ENCODE results near the gene PLA2G15. TPM values are rescaled to one million over a fixed set of nuclear protein-coding genes. Genes with fewer than 3 reads are reported as not detected.

PLA2G15 gene
- total and polyA plus RNA-seq, 2 of the 13 experiments (the other 11 are each of a cell fraction or from before 2014, with no cell fraction given): 14.4 to 23.7 TPM

GRCh38 chr16:68244481-68244902, 681 bp upstream of the PLA2G15 start:
- DNase-seq (ENCODE audit: low spot score): no peak
- H3K9ac ChIP-seq (ENCODE audit: insufficient read depth, low read depth, low read length): peak overlapping the region; percentile 72
- no peaks in the 10 kb centered on the region; a peak in 1 of 5 replicates for H3K27me3 ChIP-seq (ENCODE audit: control insufficient read depth in 1 of 2, insufficient read depth in 2 of 2, low read length in 2 of 2)
- intact Hi-C loops (cut with micrococcal nuclease; ENCODE audit: unreplicated experiment): no loop called here
- peak overlapping the region; percentile 85 to 97 (median 89) for H3K4me3 ChIP-seq (replicated peaks in 1 of 3; ENCODE audit: insufficient read depth in 1 of 3, low read depth in 2 of 3, low read length in 3 of 3)
- WGBS (ENCODE audit: low lambda C conversion rate): 33% methylated on average over 8 of the region's 20 CpGs
- H3K36me3 ChIP-seq (replicated peaks in 1 of 2; ENCODE audit: control insufficient read depth in 1 of 2, insufficient read depth in 2 of 2, low read length in 2 of 2): peaks cover 4 to 7% of the 10 kb centered on the region in 2 experiments; a peak in 4 of 5 replicates
- no peak for FAIRE-seq
- CTCF ChIA-PET (ENCODE audit: low intra/inter-chr PET ratio, low total read pairs): no interaction called here
- peak overlapping the region; percentile 89 for H3K4me2 ChIP-seq (ENCODE audit: low read depth, low read length)
- peak overlapping the region; percentile 46 for H2AFZ ChIP-seq (ENCODE audit: low read length)
- peaks cover 59% of the 10 kb centered on the region for H3K4me1 ChIP-seq (ENCODE audit: insufficient read depth, low read length)
- in situ Hi-C loops (cut with HindIII; ENCODE audit: extremely low pct_ligation_motif_present, low pct_unique_long_range_greater_than_20kb): no loop called here
- H3K9me3 ChIP-seq (ENCODE audit: low read length): no peaks in the 10 kb centered on the region
- no peaks in the 10 kb centered on the region for H4K20me1 ChIP-seq (ENCODE audit: insufficient read depth, low read length)
- POLR2A ChIA-PET: interaction anchor here (0.5 to 2.9 kb wide), 10 partner anchors 8 to 161 kb away, joined by 3 to 23 read pairs (median 6); partner anchors contain the start of genes ESRP2, PRMT7, SLC7A6 and SLC7A6OS
- no peaks in the 10 kb centered on the region for H3K79me2 ChIP-seq (ENCODE audit: insufficient read depth, low read length)
- no TSS peak for BruUV-seq (replicated peaks)
- peak; percentile 3; the same call in 2 of the 3 replicates for ATAC-seq
- no peak overlapping the region for H3K27ac ChIP-seq (ENCODE audit: extremely low read length, insufficient read depth, low read length)
- TF ChIP-seq ZSCAN22 (CRISPR knock-in tag; IDR thresholded peaks at IDR 0.05) (no peak), ZNF678 (CRISPR knock-in tag; IDR thresholded peaks at IDR 0.05) (0 out of 2 replicates have a peak, but pooled peaks have one; percentile 26), RCOR2 (CRISPR knock-in tag; IDR thresholded peaks at IDR 0.05) (no peak), KIAA2018 (CRISPR knock-in tag; IDR thresholded peaks at IDR 0.05; ENCODE audit: borderline replicate concordance) (no peak), MLX (CRISPR knock-in tag; IDR thresholded peaks at IDR 0.05) (0 out of 2 replicates have a peak, but pooled peaks have one; percentile 1), NFYB (CRISPR knock-in tag; IDR thresholded peaks at IDR 0.05) (no peak), ZNF432 (CRISPR knock-in tag; IDR thresholded peaks at IDR 0.05; ENCODE audit: borderline replicate concordance) (no peak), ZNF136 (CRISPR knock-in tag; IDR thresholded peaks at IDR 0.05; ENCODE audit: low read depth) (no peak), ZNF20 (CRISPR knock-in tag; IDR thresholded peaks at IDR 0.05) (no peak), ATF7 (IDR thresholded peaks at IDR 0.05) (no peak), ATF7 (CRISPR knock-in tag; IDR thresholded peaks at IDR 0.05) (no peak), TCF7 (IDR thresholded peaks at IDR 0.05; ENCODE audit: low read depth) (no peak), ZNF530 (CRISPR knock-in tag; IDR thresholded peaks at IDR 0.05; ENCODE audit: low read depth) (no peak), SRSF9 (IDR thresholded peaks at IDR 0.05; ENCODE audit: borderline replicate concordance, insufficient read depth, low read depth, low read length, poor library complexity, severe bottlenecking) (no peak), NFYC (CRISPR knock-in tag; IDR thresholded peaks at IDR 0.05) (no peak), ZNF253 (CRISPR knock-in tag; IDR thresholded peaks at IDR 0.05; ENCODE audit: borderline replicate concordance) (no peak), ZNF547 (CRISPR knock-in tag; IDR thresholded peaks at IDR 0.05) (no peak)

Measured in HepG2 (cell line).